WERI-Rb-1 (cell line): ENCODE measurements around the gene NECAB2.

Experiments used
- DNase-seq: peaks from one replicate; pipeline ENCODE4 v3.0.0-alpha.2; 2020
- H3K27ac ChIP-seq: fragments of 250-450 bp; sonication (Bioruptor Pico); 2 replicates; pipeline ENCODE4 v1.5.1; 2020; ENCODE audit warnings: mild to moderate bottlenecking, moderate library complexity
- H3K27me3 ChIP-seq: fragments of 250-450 bp; sonication (Bioruptor Pico); 2 replicates; pipeline ENCODE4 v1.5.1; 2021; ENCODE audit warnings: mild to moderate bottlenecking, low read depth, moderate library complexity; ENCODE audit not compliant: insufficient read depth, severe bottlenecking
- H3K36me3 ChIP-seq: fragments of 250-450 bp; sonication (Bioruptor Pico); 2 replicates; pipeline ENCODE4 v1.5.1; 2020; ENCODE audit warnings: mild to moderate bottlenecking, moderate library complexity
- H3K4me3 ChIP-seq: 2 replicates; pipeline ENCODE4 v1.5.1; 2011; ENCODE audit warnings: low read depth, mild to moderate bottlenecking, control low read depth, low read length
- H3K9me3 ChIP-seq: fragments of 250-450 bp; sonication (Bioruptor Pico); 2 replicates; pipeline ENCODE4 v1.5.1; 2021; ENCODE audit warnings: mild to moderate bottlenecking, moderate library complexity; ENCODE audit not compliant: severe bottlenecking
- CTCF ChIP-seq: IDR thresholded peaks from 2 replicates; pipeline ENCODE4 v1.5.1; 2011; ENCODE audit warnings: low read depth, mild to moderate bottlenecking, control low read depth, inconsistent platforms, low read length

The NECAB2 gene

DNA sequence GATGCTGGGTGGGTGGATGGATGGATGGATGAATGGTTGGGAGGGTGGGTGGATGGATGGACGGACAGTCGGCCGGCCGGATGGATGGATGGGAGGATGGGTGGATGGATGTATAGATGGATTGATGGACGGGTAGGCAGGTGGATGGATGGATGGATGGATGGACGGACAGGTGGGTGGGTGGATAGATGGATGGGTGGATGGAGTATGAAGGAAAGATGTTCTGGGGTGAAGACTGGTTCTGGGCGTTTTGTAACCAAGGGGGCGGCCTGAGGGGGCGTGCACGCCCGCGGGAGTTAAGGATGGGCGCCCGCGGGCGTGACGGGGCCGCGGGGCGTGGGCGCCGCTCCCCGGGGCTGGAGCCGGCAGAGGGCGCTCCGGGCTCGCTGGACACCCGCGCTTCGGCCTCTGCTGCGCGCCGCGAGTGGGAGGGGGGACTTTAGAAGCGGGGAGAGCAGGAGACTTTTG, at the start of gene NECAB2:
Gene NECAB2, plus strand, starts transcription at position 407 of the 468 bp plus-strand sequence. CDS start 405 bp downstream, outside the sequence.
- Histone ChIP-seq H3K4me3 (no peak within 1 kb of the TSS), H3K9me3 (no peaks in the 10 kb centered on the region), H3K27me3 (no peaks in the 10 kb centered on the region), H3K27ac (no peak within 1 kb of the TSS), H3K36me3 (no peaks in the 10 kb centered on the region)
- peak; percentile 52 for TF ChIP-seq CTCF
- peak; percentile 49 for DNase-seq

DNA sequence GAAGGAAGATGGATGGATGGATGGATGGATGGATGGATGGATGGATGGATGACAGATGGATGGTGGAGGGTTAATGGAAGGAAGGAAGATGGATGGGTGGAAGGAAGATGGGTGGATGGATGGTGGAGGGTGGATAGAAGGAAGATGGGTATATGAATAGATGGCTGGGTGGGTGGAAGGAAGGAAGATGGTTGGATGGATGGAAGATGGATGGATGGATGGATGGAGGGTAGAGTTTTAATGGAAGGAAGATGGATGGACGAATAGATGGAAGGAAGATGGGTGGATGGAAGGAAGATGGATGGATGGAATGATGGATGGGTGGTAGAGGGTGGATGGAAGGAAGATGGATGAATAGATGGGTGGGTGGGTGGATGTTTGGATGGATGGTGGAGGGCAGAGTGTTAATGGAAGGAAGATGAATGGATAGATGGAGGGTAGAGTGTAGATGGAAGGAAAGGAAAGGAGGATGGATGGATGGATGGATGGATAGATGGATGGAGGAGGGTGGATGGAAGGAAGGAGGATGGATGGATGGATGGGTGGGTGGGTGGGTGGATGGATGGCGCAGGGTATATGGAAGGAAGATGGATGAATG, 47.1 kb upstream of the NECAB2 start:
- Histone ChIP-seq H3K27me3 (no peaks in the 10 kb centered on the region), H3K27ac (no peak overlapping the region), H3K9me3 (no peaks in the 10 kb centered on the region), H3K36me3 (no peaks in the 10 kb centered on the region), H3K4me3 (no peak overlapping the region)
- DNase-seq, result no peak
- no peak for TF ChIP-seq CTCF

- H3K27me3 ChIP-seq, result no peaks in the 10 kb centered on the region
- H3K27ac ChIP-seq, result no peak overlapping the region
- no peak for TF ChIP-seq CTCF
- H3K36me3 ChIP-seq, result no peaks in the 10 kb centered on the region
- no peak overlapping the region for H3K4me3 ChIP-seq
- H3K9me3 ChIP-seq, result no peaks in the 10 kb centered on the region
- no peak for DNase-seq
These were observed 44.3 kb upstream of the NECAB2 start for GRCh38 chr16:83923581-83924365.

GRCh38 chr16:83924686-83925085, 43.4 kb upstream of the NECAB2 start:
- H3K36me3 ChIP-seq, result no peaks in the 10 kb centered on the region
- no peak for DNase-seq
- H3K4me3 ChIP-seq, result no peak overlapping the region
- no peaks in the 10 kb centered on the region for H3K27me3 ChIP-seq
- no peak overlapping the region for H3K27ac ChIP-seq
- no peaks in the 10 kb centered on the region for H3K9me3 ChIP-seq
- TF ChIP-seq CTCF, result no peak

DNA sequence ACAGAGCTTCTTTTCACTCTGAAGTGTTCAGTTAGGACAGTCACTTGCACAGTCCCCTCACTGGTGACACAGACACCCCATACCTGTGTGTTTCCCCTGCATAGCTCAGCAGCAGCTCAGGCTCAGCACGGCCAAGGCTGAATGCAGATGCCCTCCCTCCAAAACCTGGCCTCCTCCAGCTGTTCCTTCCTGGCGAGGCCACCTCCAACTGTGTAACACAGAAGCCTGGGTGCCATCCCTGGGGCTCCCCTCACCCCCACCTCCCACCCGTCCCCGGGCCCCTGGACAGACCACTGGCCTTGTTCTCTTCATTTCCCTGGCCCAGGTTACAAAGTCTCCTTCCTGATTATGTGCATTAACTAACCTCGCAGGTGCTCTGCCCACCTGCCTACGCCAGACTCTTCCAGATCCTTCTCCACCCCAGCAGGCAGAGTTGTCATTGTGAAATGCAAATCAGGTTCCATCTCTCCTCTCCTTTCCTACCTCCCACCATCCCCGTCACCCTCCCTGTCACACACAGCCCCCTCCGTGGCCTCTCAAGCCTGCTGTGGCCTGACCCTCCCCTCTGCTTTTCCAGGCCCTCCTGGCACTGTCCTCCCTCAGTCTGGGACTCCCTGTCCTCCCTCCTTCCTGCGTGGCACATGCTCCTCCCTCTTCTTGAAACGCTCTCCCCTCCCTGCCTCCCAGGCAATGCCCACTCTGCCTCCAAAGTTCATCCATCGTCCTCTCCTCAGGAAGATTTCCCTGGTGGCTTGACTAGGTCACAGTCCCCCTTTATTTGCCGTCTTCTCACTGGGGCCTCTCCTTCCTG, 42.7 kb upstream of the NECAB2 start:
- H3K36me3 ChIP-seq, result no peaks in the 10 kb centered on the region
- DNase-seq, result no peak
- H3K27ac ChIP-seq, result no peak overlapping the region
- no peaks in the 10 kb centered on the region for H3K9me3 ChIP-seq
- TF ChIP-seq CTCF, result no peak
- no peak overlapping the region for H3K4me3 ChIP-seq
- no peaks in the 10 kb centered on the region for H3K27me3 ChIP-seq
